HG02884 (cell line): ENCODE data around the gene INCA1.

Experiments
- ATAC-seq: cut with Tn5 transposase; IDR thresholded peaks from one replicate; pipeline ENCODE4 v1.9.1; 2021; ENCODE audit warnings: mild to moderate bottlenecking, moderate library complexity; ENCODE audit not compliant: unreplicated experiment

INCA1 gene

GRCh38 chr17:4949321-4950074 is 47.8 kb downstream of the INCA1 start:
- ATAC-seq: no peak

- ATAC-seq: no peak
Measured at GRCh38 chr17:4948931-4949320, 48.4 kb downstream of the INCA1 start.

GRCh38 chr17:4948166-4948930 is 49.0 kb downstream of the INCA1 start, which contains the start of gene PFN1:
TSS of gene PFN1 (minus strand) at chr17:4948530. CDS start at chr17:4948394, 136 bp downstream.
- ATAC-seq: no peak

GRCh38 chr17:4947411-4948165 is 49.7 kb downstream of the INCA1 start:
- no peak for ATAC-seq

- ATAC-seq: no peak
Measured at GRCh38 chr17:4947010-4947410, 50.3 kb downstream of the INCA1 start.

- no peak for ATAC-seq
Measured at GRCh38 chr17:4946312-4946976, 50.9 kb downstream of the INCA1 start.

GRCh38 chr17:4945944-4946280 is 51.4 kb downstream of the INCA1 start:
- ATAC-seq: no peak

- ATAC-seq: no peak
Measured at GRCh38 chr17:4945176-4945943, 52.0 kb downstream of the INCA1 start.

- no peak for ATAC-seq
Measured at GRCh38 chr17:4944554-4945175, 52.7 kb downstream of the INCA1 start.

GRCh38 chr17:4944163-4944553 is 53.2 kb downstream of the INCA1 start:
- ATAC-seq: no peak

GRCh38 chr17:4942760-4943508 is 54.4 kb downstream of the INCA1 start:
- ATAC-seq: no peak

GRCh38 chr17:4941319-4941610 is 56.1 kb downstream of the INCA1 start:
- no peak for ATAC-seq

- ATAC-seq: no peak
Measured at GRCh38 chr17:4940555-4941318, 56.6 kb downstream of the INCA1 start.

- ATAC-seq: peak; percentile 76
Measured at GRCh38 chr17:4939796-4940554, 57.3 kb downstream of the INCA1 start, which contains the start of the genes RNF167 and SLC25A11. TSS of gene RNF167 (plus strand) at chr17:4940268. CDS start at chr17:4940910, 642 bp downstream. TSS of gene SLC25A11 (minus strand) at chr17:4940046. CDS start at chr17:4939910, 136 bp downstream.

- peak; percentile 13 for ATAC-seq
Measured at GRCh38 chr17:4939546-4939795, 57.9 kb downstream of the INCA1 start.

GRCh38 chr17:4938688-4939545 is 58.4 kb downstream of the INCA1 start:
- no peak for ATAC-seq
